ENCODE results near the gene ITGA3. TPM values are rescaled to one million over a fixed set of nuclear protein-coding genes. Genes with fewer than 3 reads are reported as not detected.

ITGA3 gene
- total and polyA plus RNA-seq, 4 donors = 0.79 to 4.4 (median 1.4) TPM

DNA sequence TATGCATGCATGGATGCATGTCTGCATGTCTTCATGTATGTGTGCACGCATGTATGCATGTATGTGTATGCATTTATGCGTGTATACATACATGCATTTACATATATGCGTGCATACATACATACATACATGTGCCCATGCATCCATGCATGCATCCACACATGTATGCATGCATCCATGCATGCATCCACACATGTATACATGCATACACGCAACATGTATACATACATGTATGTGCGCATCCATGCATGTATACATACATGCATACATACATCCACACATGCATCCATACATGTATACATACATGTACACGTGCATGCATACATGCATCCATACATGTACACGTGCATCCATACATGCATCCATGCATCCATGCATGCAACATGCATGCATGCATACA lies 31.1 kb upstream of the ITGA3 start:
- Histone ChIP-seq H3K27ac (ENCODE audit: low read depth in 1 of 2, low read length in 2 of 2) (no peak overlapping the region), H3K27me3 (ENCODE audit: control insufficient read depth in 4 of 4, insufficient read depth in 4 of 4, low read length in 3 of 4) (peaks cover 0 to 2% (median 1%) of the 10 kb centered on the region in 4 donors), H3K9ac (ENCODE audit: low read depth in 1 of 2, low read length in 2 of 2) (no peak overlapping the region), H3K36me3 (ENCODE audit: control insufficient read depth in 4 of 4, insufficient read depth in 3 of 4, low read depth in 1 of 4, low read length in 3 of 4) (no peaks in the 10 kb centered on the region), H3K9me3 (ENCODE audit: control insufficient read depth in 4 of 4, low read length in 3 of 4) (no peaks in the 10 kb centered on the region), H3K4me1 (ENCODE audit: control insufficient read depth in 4 of 4, insufficient read depth in 4 of 4, low read length in 3 of 4) (peaks cover 0 to 7% (median 1%) of the 10 kb centered on the region in 4 donors), H3K4me3 (ENCODE audit: low read depth in 1 of 3, low read length in 3 of 3) (no peak overlapping the region)
- TF ChIP-seq, protein P1, sequence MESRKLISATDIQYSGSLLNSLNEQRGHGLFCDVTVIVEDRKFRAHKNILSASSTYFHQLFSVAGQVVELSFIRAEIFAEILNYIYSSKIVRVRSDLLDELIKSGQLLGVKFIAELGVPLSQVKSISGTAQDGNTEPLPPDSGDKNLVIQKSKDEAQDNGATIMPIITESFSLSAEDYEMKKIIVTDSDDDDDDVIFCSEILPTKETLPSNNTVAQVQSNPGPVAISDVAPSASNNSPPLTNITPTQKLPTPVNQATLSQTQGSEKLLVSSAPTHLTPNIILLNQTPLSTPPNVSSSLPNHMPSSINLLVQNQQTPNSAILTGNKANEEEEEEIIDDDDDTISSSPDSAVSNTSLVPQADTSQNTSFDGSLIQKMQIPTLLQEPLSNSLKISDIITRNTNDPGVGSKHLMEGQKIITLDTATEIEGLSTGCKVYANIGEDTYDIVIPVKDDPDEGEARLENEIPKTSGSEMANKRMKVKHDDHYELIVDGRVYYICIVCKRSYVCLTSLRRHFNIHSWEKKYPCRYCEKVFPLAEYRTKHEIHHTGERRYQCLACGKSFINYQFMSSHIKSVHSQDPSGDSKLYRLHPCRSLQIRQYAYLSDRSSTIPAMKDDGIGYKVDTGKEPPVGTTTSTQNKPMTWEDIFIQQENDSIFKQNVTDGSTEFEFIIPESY (IDR thresholded peaks at IDR 0.05) = no peak
- TF ChIP-seq SP1 (IDR thresholded peaks at IDR 0.05) (no peak), HNF4G (IDR thresholded peaks at IDR 0.05) (no peak), FOXA1 (IDR thresholded peaks at IDR 0.05) (no peak)
- DNase-seq (ENCODE audit: low spot score) = no peak
- WGBS = 42% methylated on average over 7 of the region's 7 CpGs

DNA sequence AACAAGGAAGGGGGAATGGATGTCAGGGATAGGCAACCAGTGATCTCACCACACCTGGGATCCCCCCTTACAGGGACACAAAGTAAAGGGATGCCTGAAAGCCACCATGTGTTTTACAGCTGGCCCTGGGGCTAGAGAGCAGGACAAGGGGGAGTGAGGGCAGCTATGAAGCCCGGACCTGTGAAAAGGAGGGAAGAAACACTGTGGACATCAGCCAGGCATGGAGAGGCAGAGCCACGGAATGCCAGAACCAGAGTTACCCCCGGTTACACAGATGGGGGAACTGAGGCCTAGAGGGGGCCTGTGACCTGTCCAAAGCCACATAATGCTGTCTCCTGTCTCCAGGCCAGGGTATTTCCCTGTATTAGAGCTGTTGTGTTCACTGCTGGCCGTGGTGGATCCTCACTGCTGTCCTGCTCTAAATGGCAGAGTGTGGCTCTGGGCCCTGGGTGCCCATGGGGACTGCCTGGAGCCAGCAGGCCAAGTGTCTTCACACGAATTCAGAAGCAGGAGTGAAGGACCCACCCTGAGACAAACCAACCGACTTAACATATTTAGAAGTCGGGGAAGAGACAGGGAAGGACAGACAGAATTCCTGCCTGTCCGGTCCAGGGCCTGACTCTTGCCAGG lies 29.7 kb upstream of the ITGA3 start:
- Histone ChIP-seq H3K9me3 (ENCODE audit: control insufficient read depth in 4 of 4, low read length in 3 of 4) (no peaks in the 10 kb centered on the region), H3K9ac (ENCODE audit: low read depth in 1 of 2, low read length in 2 of 2) (no peak overlapping the region), H3K27ac (ENCODE audit: low read depth in 1 of 2, low read length in 2 of 2) (no peak overlapping the region), H3K36me3 (ENCODE audit: control insufficient read depth in 4 of 4, insufficient read depth in 3 of 4, low read depth in 1 of 4, low read length in 3 of 4) (no peaks in the 10 kb centered on the region), H3K4me3 (ENCODE audit: low read depth in 1 of 3, low read length in 3 of 3) (no peak overlapping the region), H3K27me3 (ENCODE audit: control insufficient read depth in 4 of 4, insufficient read depth in 4 of 4, low read length in 3 of 4) (peaks cover 0 to 2% (median 1%) of the 10 kb centered on the region in 4 donors), H3K4me1 (ENCODE audit: control insufficient read depth in 4 of 4, insufficient read depth in 4 of 4, low read length in 3 of 4) (peaks cover 0 to 7% (median 1%) of the 10 kb centered on the region in 4 donors)
- TF ChIP-seq FOXA1 (IDR thresholded peaks at IDR 0.05) (no peak), FOXA2 (IDR thresholded peaks at IDR 0.05) (no peak), YY1 (IDR thresholded peaks at IDR 0.05) (no peak), NR2F2 (IDR thresholded peaks at IDR 0.05) (no peak), HNF4A (conservative IDR thresholded peaks at IDR 0.05) (no peak), GABPA (IDR thresholded peaks at IDR 0.05 in 1 of 2, conservative IDR thresholded peaks at IDR 0.05 in 1 of 2) (no peak), TAF1 (conservative IDR thresholded peaks at IDR 0.05) (no peak), EGR1 (IDR thresholded peaks at IDR 0.05; ENCODE audit: low read depth in 2 of 2) (no peak), JUND (IDR thresholded peaks at IDR 0.05) (no peak), RAD21 (IDR thresholded peaks at IDR 0.05) (no peak), HNF4G (IDR thresholded peaks at IDR 0.05) (no peak)
- TF ChIP-seq, protein P2, sequence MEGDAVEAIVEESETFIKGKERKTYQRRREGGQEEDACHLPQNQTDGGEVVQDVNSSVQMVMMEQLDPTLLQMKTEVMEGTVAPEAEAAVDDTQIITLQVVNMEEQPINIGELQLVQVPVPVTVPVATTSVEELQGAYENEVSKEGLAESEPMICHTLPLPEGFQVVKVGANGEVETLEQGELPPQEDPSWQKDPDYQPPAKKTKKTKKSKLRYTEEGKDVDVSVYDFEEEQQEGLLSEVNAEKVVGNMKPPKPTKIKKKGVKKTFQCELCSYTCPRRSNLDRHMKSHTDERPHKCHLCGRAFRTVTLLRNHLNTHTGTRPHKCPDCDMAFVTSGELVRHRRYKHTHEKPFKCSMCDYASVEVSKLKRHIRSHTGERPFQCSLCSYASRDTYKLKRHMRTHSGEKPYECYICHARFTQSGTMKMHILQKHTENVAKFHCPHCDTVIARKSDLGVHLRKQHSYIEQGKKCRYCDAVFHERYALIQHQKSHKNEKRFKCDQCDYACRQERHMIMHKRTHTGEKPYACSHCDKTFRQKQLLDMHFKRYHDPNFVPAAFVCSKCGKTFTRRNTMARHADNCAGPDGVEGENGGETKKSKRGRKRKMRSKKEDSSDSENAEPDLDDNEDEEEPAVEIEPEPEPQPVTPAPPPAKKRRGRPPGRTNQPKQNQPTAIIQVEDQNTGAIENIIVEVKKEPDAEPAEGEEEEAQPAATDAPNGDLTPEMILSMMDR (IDR thresholded peaks at IDR 0.05; ENCODE audit: low read depth, low read length, missing input control) = no peak
- TF ChIP-seq, protein P1 (IDR thresholded peaks at IDR 0.05) = no peak
- TF ChIP-seq, protein P3, sequence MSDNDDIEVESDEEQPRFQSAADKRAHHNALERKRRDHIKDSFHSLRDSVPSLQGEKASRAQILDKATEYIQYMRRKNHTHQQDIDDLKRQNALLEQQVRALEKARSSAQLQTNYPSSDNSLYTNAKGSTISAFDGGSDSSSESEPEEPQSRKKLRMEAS (IDR thresholded peaks at IDR 0.05) = no peak
- WGBS = 66% methylated on average over 8 of the region's 8 CpGs
- DNase-seq (ENCODE audit: low spot score) = no peak
